Measurements from ENCODE around the gene SERINC5.

The SERINC5 gene

DNA sequence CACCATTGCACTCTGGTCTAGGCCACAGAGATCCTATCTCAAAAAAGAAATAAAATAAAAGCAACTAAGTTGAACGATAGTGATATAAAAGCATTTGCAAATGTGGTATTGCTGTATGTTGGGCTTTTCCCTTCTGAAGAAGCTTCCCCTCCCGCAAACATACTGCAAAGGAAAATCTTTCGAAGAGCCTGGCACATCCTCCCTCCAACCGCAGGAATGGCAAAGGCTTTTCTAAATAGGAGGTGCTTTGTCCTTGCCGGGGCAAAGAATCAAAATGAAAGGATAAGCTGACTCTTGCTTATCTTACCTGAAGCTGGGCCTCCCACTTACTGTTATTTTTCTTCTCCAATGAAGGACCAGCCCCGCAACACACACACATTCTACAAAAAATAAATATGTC is 45.8 kb downstream of the SERINC5 start:
- H3K27ac ChIP-seq (replicated peaks) = no peak overlapping the region
- H3K27me3 ChIP-seq (ENCODE audit: insufficient read depth, poor library complexity, severe bottlenecking) = no peaks in the 10 kb centered on the region
- TF ChIP-seq POLR2AphosphoS5 (IDR thresholded peaks at IDR 0.05; ENCODE audit: low read depth) = no peak
- TF ChIP-seq CTCF (IDR thresholded peaks at IDR 0.05; ENCODE audit: insufficient read depth, low read length) = no peak
- TF ChIP-seq REST (IDR thresholded peaks at IDR 0.05; ENCODE audit: insufficient replicate concordance, low read depth) = no peak
- no peak for TF ChIP-seq GABPA (IDR thresholded peaks at IDR 0.05; ENCODE audit: low read depth)
- no peak for TF ChIP-seq SPI1 (IDR thresholded peaks at IDR 0.05; ENCODE audit: borderline replicate concordance, low read depth)

GRCh38 chr5:80208381-80208780 is 47.5 kb downstream of the SERINC5 start:
- Histone ChIP-seq H3K27ac (replicated peaks) (no peak overlapping the region), H3K4me3 (replicated peaks; ENCODE audit: insufficient read depth, low read length) (no peak overlapping the region), H3K27me3 (ENCODE audit: insufficient read depth, poor library complexity, severe bottlenecking) (no peaks in the 10 kb centered on the region)
- TF ChIP-seq POLR2AphosphoS5 (IDR thresholded peaks at IDR 0.05; ENCODE audit: low read depth) = no peak
- TF ChIP-seq GABPA (IDR thresholded peaks at IDR 0.05; ENCODE audit: low read depth) = no peak
- TF ChIP-seq CTCF (IDR thresholded peaks at IDR 0.05; ENCODE audit: insufficient read depth, low read length) = no peak
- no peak for TF ChIP-seq REST (IDR thresholded peaks at IDR 0.05; ENCODE audit: insufficient replicate concordance, low read depth)
- no peak for TF ChIP-seq SPI1 (IDR thresholded peaks at IDR 0.05; ENCODE audit: borderline replicate concordance, low read depth)
- no peak for DNase-seq (ENCODE audit: low read depth in 1 of 2, low spot score in 1 of 2)

More for the DNA sequence above, 45.8 kb downstream of the SERINC5 start:
- no peak for DNase-seq (ENCODE audit: low read depth in 1 of 2, low spot score in 1 of 2)
- H3K4me3 ChIP-seq (replicated peaks; ENCODE audit: insufficient read depth, low read length) = no peak overlapping the region

GRCh38 chr5:80207832-80208231 is 48.0 kb downstream of the SERINC5 start:
- no peak for DNase-seq (ENCODE audit: low read depth in 1 of 2, low spot score in 1 of 2)
- TF ChIP-seq POLR2AphosphoS5 (IDR thresholded peaks at IDR 0.05; ENCODE audit: low read depth) = no peak
- TF ChIP-seq CTCF (IDR thresholded peaks at IDR 0.05; ENCODE audit: insufficient read depth, low read length) = no peak
- TF ChIP-seq GABPA (IDR thresholded peaks at IDR 0.05; ENCODE audit: low read depth) = no peak
- TF ChIP-seq REST (IDR thresholded peaks at IDR 0.05; ENCODE audit: insufficient replicate concordance, low read depth) = no peak
- TF ChIP-seq SPI1 (IDR thresholded peaks at IDR 0.05; ENCODE audit: borderline replicate concordance, low read depth) = no peak
- no peak overlapping the region for H3K4me3 ChIP-seq (replicated peaks; ENCODE audit: insufficient read depth, low read length)
- no peaks in the 10 kb centered on the region for H3K27me3 ChIP-seq (ENCODE audit: insufficient read depth, poor library complexity, severe bottlenecking)
- H3K27ac ChIP-seq (replicated peaks) = no peak overlapping the region
